HG03025 (cell line): ENCODE data around the gene CFAP77.

ENCODE experiments used
- ATAC-seq: cut with Tn5 transposase; IDR thresholded peaks from one replicate; pipeline ENCODE4 v1.9.1; 2021; ENCODE audit warnings: mild to moderate bottlenecking, moderate library complexity; ENCODE audit not compliant: unreplicated experiment, low FRiP score

CFAP77 gene

DNA sequence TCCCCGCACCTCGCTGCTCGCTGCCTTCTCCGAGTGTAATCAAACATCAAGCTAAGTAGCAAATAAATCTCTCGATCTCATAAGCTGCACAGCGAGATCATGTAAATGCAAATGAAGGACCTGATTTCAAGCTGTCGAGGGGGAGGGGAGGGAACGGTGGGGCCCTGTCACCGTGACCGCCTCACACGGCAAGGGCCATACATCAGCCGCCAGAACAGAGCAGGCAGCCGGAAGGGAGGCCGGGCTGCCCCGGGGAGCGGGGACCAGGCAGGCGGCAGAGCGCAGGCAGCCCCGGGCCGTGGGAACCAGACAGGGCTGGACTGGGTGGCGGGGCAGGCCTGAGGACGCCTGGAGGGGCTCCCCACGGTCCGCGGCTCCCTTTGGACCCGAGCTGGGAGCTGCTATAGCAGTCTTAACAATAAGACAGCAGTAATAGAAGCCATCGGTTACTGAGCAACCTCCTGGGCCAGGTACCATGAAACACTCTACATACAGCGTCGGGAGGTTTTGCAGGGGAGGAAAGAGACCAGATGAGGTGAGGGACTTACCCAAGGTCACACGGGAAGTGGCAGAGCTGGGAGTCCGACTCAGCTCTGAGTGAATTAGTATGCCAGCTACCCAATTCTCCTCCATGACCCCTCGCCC, 76.8 kb downstream of the CFAP77 start:
- ATAC-seq = no peak

DNA sequence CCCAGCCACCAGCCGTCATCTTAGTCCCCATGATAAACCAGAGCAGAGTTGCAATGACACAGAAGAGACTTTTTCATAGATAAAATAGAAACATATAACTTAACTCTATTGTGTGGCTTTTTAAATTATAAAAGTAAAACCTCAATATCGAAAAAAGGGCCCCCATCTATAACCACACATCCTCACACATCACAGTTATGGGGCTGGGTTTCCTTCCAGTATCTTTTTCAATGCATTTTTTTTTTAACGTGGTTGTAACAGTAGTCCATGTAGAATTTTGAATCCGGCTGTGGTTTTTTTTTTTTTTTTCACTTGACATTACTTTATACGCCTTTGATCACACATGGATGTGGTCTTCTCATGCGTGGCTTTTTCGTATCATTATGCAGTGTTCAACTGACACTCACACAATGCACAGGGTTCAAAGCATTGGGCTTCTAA, 77.4 kb downstream of the CFAP77 start:
- no peak for ATAC-seq

DNA sequence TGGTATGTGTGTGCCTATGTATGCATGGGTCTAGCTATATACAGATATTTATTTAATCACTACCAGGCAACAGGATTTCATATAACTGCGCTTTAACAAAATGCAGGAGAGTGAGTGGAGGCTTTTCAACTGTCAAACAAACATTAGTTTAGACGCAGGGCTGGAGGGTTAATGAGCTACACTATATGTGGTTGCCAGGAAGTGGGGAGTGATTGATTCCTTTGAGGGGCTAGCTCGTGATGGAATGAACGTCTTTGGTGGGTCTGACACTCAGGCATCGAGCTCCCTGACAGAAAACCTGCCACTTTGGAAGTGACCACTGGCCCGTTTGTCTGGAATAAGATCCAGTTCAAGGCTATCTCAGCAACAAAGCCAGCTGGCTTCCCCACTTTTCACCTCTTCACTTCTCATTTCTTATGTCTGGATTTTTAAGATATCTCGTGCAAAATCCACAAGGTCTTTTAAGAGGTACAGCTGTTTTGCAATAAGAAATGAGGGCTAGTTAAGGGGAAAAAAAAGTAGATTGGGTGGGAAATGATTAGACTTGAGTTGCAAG, 78.0 kb downstream of the CFAP77 start:
- ATAC-seq = no peak

DNA sequence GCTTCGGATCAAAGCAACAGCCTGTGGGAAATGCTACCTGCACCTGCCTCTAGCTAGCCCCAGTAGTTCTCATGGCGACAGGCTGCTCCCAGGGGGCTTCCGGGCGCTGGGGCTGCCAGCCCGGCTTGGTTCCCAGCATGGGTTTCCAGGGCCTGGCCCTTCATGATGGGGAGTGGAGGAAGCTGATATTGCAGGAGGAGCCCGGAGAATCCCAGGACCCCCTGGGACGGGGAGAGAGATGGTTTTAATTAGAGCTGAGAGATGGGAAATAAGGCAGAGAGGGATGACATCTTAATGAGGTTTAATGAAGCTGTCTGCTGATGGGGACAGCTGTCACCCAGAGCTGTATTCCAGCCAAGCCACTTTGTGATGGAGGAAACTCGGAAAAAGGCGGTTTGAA, 78.6 kb downstream of the CFAP77 start:
- ATAC-seq = no peak

DNA sequence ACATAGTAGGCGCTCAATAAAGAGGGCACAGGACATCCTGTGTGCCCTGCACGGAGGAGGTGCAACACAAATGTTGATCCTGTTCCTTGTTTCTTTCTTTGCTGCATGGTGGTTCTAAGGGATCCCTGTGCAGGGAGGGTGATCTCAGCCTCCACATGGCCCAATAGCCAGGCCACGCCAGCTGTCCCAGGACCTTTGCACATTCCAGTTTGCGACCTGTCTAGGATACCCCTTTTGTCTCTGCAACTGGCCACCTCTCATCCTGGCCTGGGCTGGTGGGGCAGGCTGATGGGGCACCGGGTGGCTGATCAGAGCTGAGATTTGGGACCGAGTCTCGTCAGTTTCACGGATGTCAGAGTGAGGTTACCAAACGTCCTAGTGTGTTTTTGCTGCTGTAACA, 79.5 kb downstream of the CFAP77 start:
- no peak for ATAC-seq

DNA sequence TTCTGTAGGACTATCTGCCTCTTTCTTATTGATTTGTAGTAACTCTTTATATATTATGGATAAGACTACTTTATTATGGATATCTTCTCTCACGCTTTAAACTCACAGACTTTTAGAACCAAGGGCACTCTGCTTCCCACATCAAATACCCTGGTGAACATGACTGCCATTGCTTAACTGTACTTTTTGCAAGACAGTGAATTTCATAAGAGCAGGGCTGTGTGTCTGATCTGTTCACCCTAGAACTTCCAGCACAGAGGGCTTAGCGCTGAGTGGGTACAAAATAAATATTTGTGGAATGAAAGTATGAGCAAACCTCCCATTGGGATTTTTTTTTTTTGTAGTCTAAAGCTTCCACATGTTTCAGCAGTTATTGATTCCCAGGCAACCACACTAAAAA, 84.8 kb downstream of the CFAP77 start:
- ATAC-seq = no peak

DNA sequence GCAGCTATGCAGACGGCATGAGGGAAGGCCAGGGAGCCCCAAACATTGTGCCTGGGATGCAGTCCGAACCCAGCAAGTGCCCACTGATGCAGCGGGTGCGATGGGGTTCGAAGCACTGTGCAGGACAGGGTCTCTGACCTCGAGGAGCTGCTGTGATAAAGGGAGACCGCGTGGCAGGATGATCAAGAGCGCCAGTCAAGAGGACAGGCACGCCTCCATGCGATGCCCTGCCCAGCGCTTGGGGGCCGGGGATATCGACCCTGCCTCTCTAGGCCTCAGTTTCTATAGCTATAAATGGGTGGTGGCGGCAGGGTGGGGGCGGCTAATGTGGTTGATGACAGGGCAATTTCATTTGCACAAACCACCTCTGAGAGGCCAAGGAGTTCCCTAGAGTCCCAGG, 87.7 kb downstream of the CFAP77 start:
- ATAC-seq = no peak

DNA sequence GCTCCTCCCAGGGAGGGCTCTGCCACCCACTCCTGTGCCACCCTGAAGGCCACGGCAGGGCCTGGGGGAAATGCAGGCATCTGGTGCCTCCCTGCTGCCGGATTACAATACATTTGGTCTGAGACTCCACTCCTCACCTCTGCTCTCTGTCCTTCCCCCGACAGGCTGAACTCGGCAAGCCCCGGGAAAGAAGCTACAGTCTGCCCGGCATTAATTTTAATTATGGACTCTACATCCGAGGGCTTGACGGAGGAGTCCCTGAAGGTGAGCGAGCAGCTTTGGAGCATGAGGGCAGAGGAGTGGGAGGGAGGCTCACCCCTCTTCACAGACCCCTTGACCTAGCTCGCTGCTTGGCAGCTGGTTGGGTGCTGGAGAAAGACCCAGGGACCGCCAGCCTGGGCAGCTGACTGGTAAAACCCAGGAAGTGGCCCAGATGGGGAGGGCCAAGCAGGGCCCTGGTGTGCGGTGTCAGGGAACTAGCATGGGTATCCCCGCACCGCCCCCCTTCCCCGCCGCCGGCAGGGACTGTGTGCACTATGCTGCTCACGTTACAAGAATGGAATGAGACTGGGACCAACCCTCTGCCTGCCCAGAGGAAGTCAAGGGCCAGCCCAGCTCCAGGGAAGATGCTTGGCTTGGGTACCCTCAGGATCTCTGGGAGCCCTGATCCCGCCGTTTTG, 88.7 kb downstream of the CFAP77 start:
- ATAC-seq = no peak

DNA sequence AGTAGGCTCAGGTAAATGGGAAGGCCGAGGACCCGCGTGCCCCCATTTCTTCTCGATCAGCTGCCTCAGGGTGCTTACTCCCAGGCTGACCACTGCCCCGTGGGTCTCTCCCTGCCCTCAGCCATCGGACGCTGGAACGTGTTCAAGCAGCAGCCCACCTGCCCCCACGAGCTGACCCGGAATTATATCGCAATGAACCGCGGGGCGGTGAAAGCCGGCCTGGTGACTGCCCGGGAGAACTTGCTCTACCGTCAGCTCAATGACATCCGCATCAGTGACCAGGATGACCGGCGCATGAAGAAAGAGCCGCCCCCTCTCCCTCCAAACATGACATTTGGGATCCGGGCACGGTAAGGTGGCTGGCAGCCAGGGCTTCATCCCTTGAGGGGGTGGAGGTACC, 89.2 kb downstream of the CFAP77 start:
- no peak for ATAC-seq

DNA sequence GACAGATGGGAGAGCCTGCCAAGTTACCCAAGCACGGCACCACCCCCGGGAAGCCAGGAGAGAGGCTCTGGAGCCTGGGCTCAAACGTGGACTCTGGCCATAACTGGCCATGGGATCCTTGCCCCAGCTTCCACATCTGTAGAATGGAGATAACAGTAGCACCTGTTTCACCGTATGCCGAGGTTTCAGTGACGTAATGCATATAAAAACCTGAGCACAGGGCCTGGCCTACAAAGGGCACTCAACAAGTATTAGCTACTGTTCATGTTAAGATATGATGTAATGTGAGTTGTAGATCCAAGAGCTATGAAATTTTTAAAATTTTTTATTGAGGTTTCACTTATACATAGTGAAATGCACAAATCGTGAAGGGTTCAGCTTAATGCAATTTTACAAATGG, 90.2 kb downstream of the CFAP77 start:
- ATAC-seq = no peak

DNA sequence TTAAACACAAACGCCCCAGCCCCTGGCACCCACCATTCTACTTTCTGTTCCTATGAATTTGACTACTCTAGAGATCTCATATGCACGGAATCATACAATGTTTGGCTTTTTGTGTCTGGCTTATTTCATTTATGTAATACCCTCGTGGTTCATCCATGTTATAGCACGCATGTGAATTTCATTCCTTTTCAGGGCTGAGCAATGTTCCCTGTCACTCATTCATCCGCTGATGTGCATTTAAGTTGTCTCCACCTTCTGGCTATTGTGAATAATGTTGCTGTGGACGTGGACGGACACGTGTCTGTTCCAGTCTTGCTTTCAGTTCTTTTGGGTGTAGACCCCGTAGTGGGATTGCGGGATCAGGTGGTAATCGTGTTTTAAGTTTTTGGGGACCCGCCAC, 92.5 kb downstream of the CFAP77 start:
- ATAC-seq = no peak

DNA sequence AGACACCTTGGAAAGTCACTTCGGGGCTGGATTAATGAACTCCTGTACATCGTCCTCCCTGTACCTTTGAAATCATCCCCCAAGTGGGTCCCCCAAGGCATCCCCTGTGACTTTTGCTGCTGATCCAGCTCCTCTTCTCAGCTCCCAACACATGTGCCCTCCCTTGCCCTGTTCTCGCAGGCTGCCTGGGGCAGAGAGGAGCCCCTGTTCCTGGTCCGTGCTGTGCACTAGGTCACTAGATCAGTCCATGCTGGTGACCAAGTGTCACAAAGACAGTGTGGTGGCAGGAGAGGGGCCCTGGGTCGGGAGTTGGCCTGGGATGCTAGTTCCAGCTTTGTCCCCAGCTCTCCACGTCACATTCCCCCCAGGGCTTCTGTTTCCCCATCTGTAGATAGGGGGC, 93.1 kb downstream of the CFAP77 start:
- no peak for ATAC-seq

DNA sequence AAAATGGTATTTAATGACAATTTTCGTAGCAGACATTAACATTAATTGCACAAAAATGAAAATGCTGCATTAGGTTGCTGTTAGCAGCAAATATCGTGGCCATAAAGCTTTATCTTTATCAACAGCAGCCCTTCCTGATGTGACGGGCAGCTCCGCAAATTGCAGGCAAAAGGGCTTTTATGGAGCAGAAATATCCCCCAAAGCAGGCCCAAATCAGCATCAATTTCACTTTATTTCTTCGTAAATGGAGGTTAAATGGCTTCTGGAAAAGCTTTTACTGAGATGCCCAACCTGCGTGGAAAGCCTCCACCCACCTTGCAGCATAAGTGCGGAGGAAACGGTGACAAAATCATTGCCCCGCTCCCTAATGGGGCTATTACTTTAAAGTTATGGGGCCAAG, 94.5 kb downstream of the CFAP77 start:
- ATAC-seq = no peak

DNA sequence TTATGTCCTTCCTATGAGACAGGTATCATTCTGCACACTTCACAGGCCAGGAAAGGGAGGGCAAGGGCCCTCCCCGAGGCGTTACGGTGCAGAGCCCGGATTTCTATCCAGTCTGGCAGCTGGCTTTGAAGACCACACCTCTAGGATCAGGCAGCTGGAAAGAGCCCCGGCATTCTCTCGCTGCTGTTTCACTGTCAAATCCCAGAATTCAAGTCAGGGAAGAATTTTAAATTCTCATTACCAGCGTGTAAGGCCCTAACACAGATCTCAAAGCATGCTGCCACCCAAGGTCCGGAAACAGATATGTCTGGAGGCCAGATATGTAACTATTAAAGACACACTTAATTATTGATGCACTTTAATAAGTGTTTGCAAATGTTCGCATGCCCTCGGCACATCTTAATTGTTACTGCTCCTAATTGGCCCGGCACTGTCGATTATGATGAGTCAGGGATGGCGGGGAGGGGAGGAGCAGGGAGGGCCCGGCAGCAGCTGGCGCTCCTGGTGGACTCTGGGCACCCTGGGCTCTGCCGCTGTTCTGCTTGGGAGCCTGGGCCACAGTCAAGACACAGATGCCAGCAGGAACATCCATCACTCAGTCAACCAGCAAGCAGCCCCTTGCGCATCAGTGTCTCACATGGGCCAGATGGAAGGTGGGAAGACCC, 96.1 kb downstream of the CFAP77 start:
- no peak for ATAC-seq

DNA sequence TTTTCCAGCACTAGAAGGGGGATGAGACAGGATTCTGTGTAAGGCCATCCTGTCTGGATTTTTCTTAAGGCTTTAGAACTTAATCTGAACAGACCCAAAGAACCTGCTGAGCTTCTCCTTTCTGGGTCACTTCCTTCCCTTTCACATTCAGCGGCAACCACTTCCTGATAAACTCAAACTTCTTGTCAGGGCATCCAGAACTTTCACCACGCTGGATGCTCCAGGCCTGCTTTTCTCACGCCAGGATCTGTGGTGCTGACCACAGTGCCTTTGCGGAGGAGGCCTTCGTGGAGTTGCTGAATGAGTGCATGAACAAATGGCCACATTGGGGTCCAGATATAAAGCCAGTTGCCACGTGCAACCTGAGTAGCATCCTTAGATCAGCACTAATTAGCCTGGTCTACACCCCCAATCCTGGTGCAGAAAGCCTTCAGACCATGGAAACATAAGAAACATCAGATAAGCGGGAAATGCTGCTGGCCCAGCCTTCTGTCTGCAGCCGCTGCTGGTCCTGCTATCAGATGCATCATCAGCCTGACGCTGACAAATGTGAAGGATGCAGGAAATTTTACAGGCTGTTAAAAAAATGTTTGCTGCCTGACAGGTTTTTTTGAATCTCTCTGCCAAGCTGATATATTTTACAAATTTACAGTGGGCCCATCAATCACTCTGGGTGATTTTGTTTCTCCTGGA, 97.1 kb downstream of the CFAP77 start:
- no peak for ATAC-seq

DNA sequence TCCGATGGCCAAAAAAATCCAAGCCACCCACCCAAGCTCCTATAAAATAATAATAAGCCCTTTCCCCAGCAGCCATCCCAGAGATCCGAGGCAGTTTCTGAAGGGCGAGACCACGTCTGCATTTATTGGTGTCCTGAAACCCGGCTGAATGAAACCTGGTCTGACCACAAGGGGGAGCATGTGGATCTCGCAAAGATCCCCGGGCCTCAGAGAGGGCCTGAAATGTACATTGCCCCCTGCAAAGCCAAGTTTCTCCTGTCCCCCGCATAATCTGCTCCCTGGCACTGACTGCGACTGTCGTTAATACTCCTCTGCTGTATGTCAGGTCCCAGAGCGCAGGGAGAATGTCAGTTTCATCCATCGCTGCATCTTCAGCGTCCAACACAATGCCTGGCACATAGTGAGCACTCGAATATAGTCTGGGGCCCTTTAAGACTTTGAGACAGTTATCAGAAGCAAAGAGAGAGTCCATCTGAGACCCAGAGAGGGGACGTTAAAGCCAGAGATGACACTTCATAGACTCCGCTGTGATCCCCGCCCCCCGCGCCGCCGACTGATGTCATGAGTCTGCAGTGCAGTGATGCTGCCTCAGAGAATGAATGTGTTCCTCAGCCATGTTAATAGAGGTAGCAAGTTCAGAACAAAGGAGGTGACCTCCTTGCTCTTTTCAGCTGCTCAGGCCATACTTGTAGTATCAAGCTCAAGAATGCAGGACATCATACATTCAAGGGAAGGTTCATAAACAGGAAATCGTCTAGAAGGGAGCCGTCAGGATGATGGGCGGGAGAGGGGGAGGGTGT, 97.9 kb downstream of the CFAP77 start:
- ATAC-seq = no peak

DNA sequence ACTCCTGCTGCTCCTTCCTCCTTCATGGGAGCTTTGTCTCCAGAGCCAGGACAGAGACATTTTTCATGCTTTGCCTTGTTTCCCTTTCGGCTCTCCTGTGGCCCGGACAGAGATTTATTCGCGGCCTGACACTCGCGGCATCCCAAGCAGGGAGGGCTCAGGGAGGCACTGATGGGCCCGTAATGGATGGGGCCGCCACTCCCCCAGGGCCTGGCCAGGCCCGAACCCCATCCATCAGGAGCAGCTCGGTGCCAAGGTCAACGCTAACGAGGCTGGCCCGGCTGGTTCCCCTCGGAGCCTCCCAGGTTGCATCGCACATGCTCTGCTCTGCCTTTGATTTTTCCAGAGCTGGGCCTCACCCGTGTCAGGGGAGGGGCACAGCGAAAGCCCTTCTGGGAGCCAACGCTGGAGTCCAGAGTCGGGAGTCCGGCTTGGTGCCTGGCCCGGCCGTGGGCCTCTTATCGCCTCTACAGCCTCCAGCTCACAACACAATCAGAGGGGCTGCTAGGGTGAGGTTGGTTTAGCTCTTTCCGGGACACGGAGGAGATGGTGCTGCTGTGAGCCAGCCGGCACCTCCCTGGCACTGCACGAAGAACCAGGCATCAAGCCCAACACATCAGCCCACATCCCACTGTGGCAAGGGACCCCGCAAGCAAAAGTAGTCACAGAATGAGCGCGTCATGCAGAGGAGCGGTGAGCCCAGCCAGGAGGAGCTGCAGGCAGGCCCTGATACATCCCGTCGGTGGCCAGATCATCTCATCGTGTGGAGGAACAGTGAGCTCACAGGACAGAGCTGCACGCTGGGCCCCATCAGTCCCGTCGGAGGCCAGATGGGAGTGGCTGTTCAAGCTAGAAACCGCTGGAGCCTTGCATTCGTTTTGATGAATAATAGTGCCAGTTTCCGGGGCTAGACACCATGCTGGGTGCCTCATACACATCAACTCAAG, 100.2 kb downstream of the CFAP77 start:
- ATAC-seq = no peak

DNA sequence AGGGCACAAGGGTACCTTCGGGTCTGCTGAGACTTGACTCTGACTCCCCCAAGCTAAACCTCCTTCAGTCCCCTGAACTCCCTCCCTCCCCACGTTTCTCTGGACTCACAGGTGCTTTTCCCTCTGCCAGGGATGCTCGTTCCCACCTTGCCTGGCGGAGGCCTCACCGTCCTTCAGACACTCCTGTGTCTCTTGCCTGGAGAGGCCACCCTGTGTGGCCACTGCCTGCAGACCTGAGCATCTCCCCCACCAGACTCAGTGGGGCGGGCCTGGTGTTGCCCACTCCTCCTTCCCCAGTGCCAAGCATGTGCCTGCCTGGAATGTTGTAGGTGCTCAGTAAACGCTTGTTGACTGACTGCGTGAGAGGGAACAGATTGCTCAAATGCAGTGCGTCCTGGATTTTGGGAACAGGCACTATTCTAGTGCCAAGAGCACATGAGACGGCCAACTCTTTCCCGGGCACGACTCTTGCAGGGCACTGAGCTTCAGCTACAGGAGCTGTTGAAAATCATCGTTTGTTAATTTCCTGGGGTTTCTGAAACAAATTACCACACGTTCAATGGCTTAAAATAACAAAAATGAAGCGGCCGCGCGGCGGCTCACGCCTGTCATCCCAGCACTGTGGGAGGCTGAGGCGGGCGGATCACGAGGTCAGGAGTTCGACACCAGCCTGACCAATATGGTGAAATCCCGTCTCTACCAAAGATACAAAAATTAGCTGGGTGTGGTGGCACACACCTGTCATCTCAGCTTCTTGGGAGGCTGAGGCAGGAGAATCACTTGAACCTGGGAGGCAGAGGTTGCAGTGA, 101.4 kb downstream of the CFAP77 start:
- no peak for ATAC-seq
